ENCODE data around the gene KBTBD7.

GRCh38 chr13:41157048-41157717 is 37.2 kb downstream of the KBTBD7 start:
- no peak for TF ChIP-seq CTCF (conservative IDR thresholded peaks at IDR 0.05; ENCODE audit: low read depth, low read length)
- TF ChIP-seq EZH2 (IDR thresholded peaks at IDR 0.05; ENCODE audit: borderline replicate concordance, low read depth, low read length, poor library complexity, severe bottlenecking), result no peak

Measured in A673 (cell line).